Measurements from ENCODE around the gene SDR39U1.

SDR39U1 gene

GRCh38 chr14:24403294-24403998 is 39.1 kb downstream of the SDR39U1 start:
- Histone ChIP-seq H2BK120ac (ENCODE audit: insufficient read depth, low read length, poor library complexity) (no peak overlapping the region), H2BK12ac (ENCODE audit: low read length) (no peak overlapping the region), H3K14ac (ENCODE audit: low read length) (no peak overlapping the region), H4K8ac (ENCODE audit: low read depth, low read length) (no peak overlapping the region), H2AK5ac (ENCODE audit: low read length) (no peak overlapping the region), H3K79me1 (ENCODE audit: low read length) (peaks cover 6% of the 10 kb centered on the region), H3K79me2 (ENCODE audit: control insufficient read depth, insufficient read depth, low read length, poor library complexity) (peaks cover 7% of the 10 kb centered on the region), H3K18ac (ENCODE audit: low read length) (no peak overlapping the region), H3K4me2 (ENCODE audit: low read length) (no peak overlapping the region), H3K27ac (ENCODE audit: low read depth, low read length) (no peak overlapping the region), H3K4me1 (ENCODE audit: control insufficient read depth in 1 of 2, insufficient read depth in 2 of 2, low read length in 2 of 2) (peaks cover 13 to 23% of the 10 kb centered on the region in 2 experiments), H2BK5ac (ENCODE audit: low read depth, low read length, poor library complexity) (no peak overlapping the region), H3K27me3 (ENCODE audit: insufficient read depth, low read length) (no peaks in the 10 kb centered on the region), H4K12ac (ENCODE audit: low read depth, low read length) (no peak overlapping the region), H3K23ac (ENCODE audit: low read length) (no peak overlapping the region), H2AFZ (ENCODE audit: insufficient read depth, low read length, poor library complexity) (no peak overlapping the region), H3K9me3 (ENCODE audit: insufficient read depth, low read depth, low read length) (no peaks in the 10 kb centered on the region), H4K91ac (ENCODE audit: low read depth, low read length) (no peak overlapping the region), H3K4ac (ENCODE audit: low read depth, low read length) (no peak overlapping the region), H3K9ac (ENCODE audit: low read length) (no peak overlapping the region), H3K36me3 (ENCODE audit: control insufficient read depth in 1 of 2, insufficient read depth in 2 of 2, low read length in 2 of 2) (peaks cover 17 to 22% of the 10 kb centered on the region in 2 experiments), H3K4me3 (ENCODE audit: low read depth, low read length) (no peak overlapping the region)
- WGBS (ENCODE audit: extremely low coverage, insufficient coverage, insufficient read length) = no CpG with 5 or more reads among the region's 7 CpGs
- DNase-seq = peak in 1 of 2 donors; percentile 32

GRCh38 chr14:24401810-24402702 is 40.5 kb downstream of the SDR39U1 start:
- H3K4ac ChIP-seq (ENCODE audit: low read depth, low read length) = no peak overlapping the region
- no peak overlapping the region for H4K8ac ChIP-seq (ENCODE audit: low read depth, low read length)
- DNase-seq = no peak
- no CpG with 5 or more reads among the region's 9 CpGs for WGBS (ENCODE audit: extremely low coverage, insufficient coverage, insufficient read length)
- no peaks in the 10 kb centered on the region for H3K9me3 ChIP-seq (ENCODE audit: insufficient read depth, low read depth, low read length)
- H2AK5ac ChIP-seq (ENCODE audit: low read length) = no peak overlapping the region
- H3K79me2 ChIP-seq (ENCODE audit: control insufficient read depth, insufficient read depth, low read length, poor library complexity) = peaks cover 7% of the 10 kb centered on the region
- no peak overlapping the region for H4K12ac ChIP-seq (ENCODE audit: low read depth, low read length)
- H3K27me3 ChIP-seq (ENCODE audit: insufficient read depth, low read length) = no peaks in the 10 kb centered on the region
- no peak overlapping the region for H3K9ac ChIP-seq (ENCODE audit: low read length)
- peaks cover 7 to 8% of the 10 kb centered on the region in 2 experiments for H3K36me3 ChIP-seq (ENCODE audit: control insufficient read depth in 1 of 2, insufficient read depth in 2 of 2, low read length in 2 of 2)
- H3K4me1 ChIP-seq (ENCODE audit: control insufficient read depth in 1 of 2, insufficient read depth in 2 of 2, low read length in 2 of 2) = peaks cover 17 to 28% of the 10 kb centered on the region in 2 experiments
- no peak overlapping the region for H2BK120ac ChIP-seq (ENCODE audit: insufficient read depth, low read length, poor library complexity)
- no peak overlapping the region for H3K27ac ChIP-seq (ENCODE audit: low read depth, low read length)
- no peak overlapping the region for H3K14ac ChIP-seq (ENCODE audit: low read length)
- no peak overlapping the region for H3K18ac ChIP-seq (ENCODE audit: low read length)
- no peak overlapping the region for H4K91ac ChIP-seq (ENCODE audit: low read depth, low read length)
- H3K4me3 ChIP-seq (ENCODE audit: low read depth, low read length) = no peak overlapping the region
- H2BK5ac ChIP-seq (ENCODE audit: low read depth, low read length, poor library complexity) = no peak overlapping the region
- H2BK12ac ChIP-seq (ENCODE audit: low read length) = no peak overlapping the region
- H3K23ac ChIP-seq (ENCODE audit: low read length) = no peak overlapping the region
- peaks cover 10% of the 10 kb centered on the region for H3K79me1 ChIP-seq (ENCODE audit: low read length)
- H2AFZ ChIP-seq (ENCODE audit: insufficient read depth, low read length, poor library complexity) = no peak overlapping the region
- no peak overlapping the region for H3K4me2 ChIP-seq (ENCODE audit: low read length)

GRCh38 chr14:24399999-24400718 is 42.4 kb downstream of the SDR39U1 start:
- no peak overlapping the region for H3K18ac ChIP-seq (ENCODE audit: low read length)
- H3K9ac ChIP-seq (ENCODE audit: low read length) = no peak overlapping the region
- peaks cover 0 to 3% of the 10 kb centered on the region in 2 experiments for H3K36me3 ChIP-seq (ENCODE audit: control insufficient read depth in 1 of 2, insufficient read depth in 2 of 2, low read length in 2 of 2)
- H3K4me2 ChIP-seq (ENCODE audit: low read length) = peak overlapping the region; percentile 88
- H3K79me2 ChIP-seq (ENCODE audit: control insufficient read depth, insufficient read depth, low read length, poor library complexity) = peaks cover 7% of the 10 kb centered on the region
- H3K23ac ChIP-seq (ENCODE audit: low read length) = no peak overlapping the region
- no peak overlapping the region for H3K4ac ChIP-seq (ENCODE audit: low read depth, low read length)
- no peaks in the 10 kb centered on the region for H3K9me3 ChIP-seq (ENCODE audit: insufficient read depth, low read depth, low read length)
- no peak overlapping the region for H2BK12ac ChIP-seq (ENCODE audit: low read length)
- no peak overlapping the region for H3K4me3 ChIP-seq (ENCODE audit: low read depth, low read length)
- no CpG with 5 or more reads among the region's 4 CpGs for WGBS (ENCODE audit: extremely low coverage, insufficient coverage, insufficient read length)
- no peak overlapping the region for H4K91ac ChIP-seq (ENCODE audit: low read depth, low read length)
- H3K4me1 ChIP-seq (ENCODE audit: control insufficient read depth in 1 of 2, insufficient read depth in 2 of 2, low read length in 2 of 2) = peaks cover 27 to 39% of the 10 kb centered on the region in 2 experiments
- H2BK120ac ChIP-seq (ENCODE audit: insufficient read depth, low read length, poor library complexity) = no peak overlapping the region
- peak overlapping the region; percentile 24 for H3K14ac ChIP-seq (ENCODE audit: low read length)
- H2AFZ ChIP-seq (ENCODE audit: insufficient read depth, low read length, poor library complexity) = no peak overlapping the region
- DNase-seq = no peak
- no peak overlapping the region for H2BK5ac ChIP-seq (ENCODE audit: low read depth, low read length, poor library complexity)
- H3K27me3 ChIP-seq (ENCODE audit: insufficient read depth, low read length) = no peaks in the 10 kb centered on the region
- peaks cover 20% of the 10 kb centered on the region for H3K79me1 ChIP-seq (ENCODE audit: low read length)
- H4K8ac ChIP-seq (ENCODE audit: low read depth, low read length) = no peak overlapping the region
- H2AK5ac ChIP-seq (ENCODE audit: low read length) = no peak overlapping the region
- H3K27ac ChIP-seq (ENCODE audit: low read depth, low read length) = no peak overlapping the region
- H4K12ac ChIP-seq (ENCODE audit: low read depth, low read length) = no peak overlapping the region

- Histone ChIP-seq H3K14ac (ENCODE audit: low read length) (peak overlapping the region; percentile 74), H3K27ac (ENCODE audit: low read depth, low read length) (no peak overlapping the region), H2AFZ (ENCODE audit: insufficient read depth, low read length, poor library complexity) (peak overlapping the region; percentile 42), H4K91ac (ENCODE audit: low read depth, low read length) (peak overlapping the region; percentile 86), H3K18ac (ENCODE audit: low read length) (peak overlapping the region; percentile 60), H2BK5ac (ENCODE audit: low read depth, low read length, poor library complexity) (no peak overlapping the region), H2BK120ac (ENCODE audit: insufficient read depth, low read length, poor library complexity) (peak overlapping the region; percentile 18), H4K8ac (ENCODE audit: low read depth, low read length) (peak overlapping the region; percentile 38), H3K4me2 (ENCODE audit: low read length) (peak overlapping the region; percentile 88), H4K12ac (ENCODE audit: low read depth, low read length) (peak overlapping the region; percentile 58), H3K36me3 (ENCODE audit: control insufficient read depth in 1 of 2, insufficient read depth in 2 of 2, low read length in 2 of 2) (peaks cover 0 to under 1% of the 10 kb centered on the region in 2 experiments), H3K27me3 (ENCODE audit: insufficient read depth, low read length) (no peaks in the 10 kb centered on the region), H2AK5ac (ENCODE audit: low read length) (peak overlapping the region; percentile 57), H3K4me3 (ENCODE audit: low read depth, low read length) (peak overlapping the region; percentile 76), H2BK12ac (ENCODE audit: low read length) (peak overlapping the region; percentile 13), H3K23ac (ENCODE audit: low read length) (no peak overlapping the region), H3K9me3 (ENCODE audit: insufficient read depth, low read depth, low read length) (no peaks in the 10 kb centered on the region), H3K4me1 (ENCODE audit: control insufficient read depth in 1 of 2, insufficient read depth in 2 of 2, low read length in 2 of 2) (peaks cover 27 to 39% of the 10 kb centered on the region in 2 experiments), H3K79me1 (ENCODE audit: low read length) (peaks cover 20% of the 10 kb centered on the region), H3K9ac (ENCODE audit: low read length) (peak overlapping the region; percentile 55), H3K79me2 (ENCODE audit: control insufficient read depth, insufficient read depth, low read length, poor library complexity) (peaks cover 7% of the 10 kb centered on the region), H3K4ac (ENCODE audit: low read depth, low read length) (peak overlapping the region; percentile 42)
- no CpG with 5 or more reads among the region's 8 CpGs for WGBS (ENCODE audit: extremely low coverage, insufficient coverage, insufficient read length)
- no peak for DNase-seq
Measured at GRCh38 chr14:24399447-24399822, 43.1 kb downstream of the SDR39U1 start.
